IMR-90 (cell line): Measurements from ENCODE around the gene ADGRL3. TPM values are rescaled to one million over a fixed set of nuclear protein-coding genes. Genes with fewer than 3 reads are reported as not detected.

Experiments used
- ATAC-seq: fragments of 200-7000 bp; cut with Tn5 transposase; 2 replicates; pipeline ENCODE4 v1.9.1; 2020; ENCODE audit warnings: low read depth, mild to moderate bottlenecking, moderate library complexity
- BruUV-seq: library from RNA; stranded (reverse); fragments of 400-500 nt; replicated peaks from 2 replicates; lab custom pipeline; 2021; lab: Mats Ljungman, UMichigan
- CTCF ChIA-PET: fragments of 300-600 bp; formaldehyde crosslinking; extraction: SDS; loops from one replicate; lab custom pipeline; 2021; ENCODE audit warnings: antibody characterized with exemption; lab: Yijun Ruan, JAX
- POLR2A ChIA-PET: fragments of 300-600 bp; sonication (Branson Sonifier 250); formaldehyde crosslinking; loops from one replicate; lab custom pipeline; 2022; ENCODE audit warnings: antibody characterized with exemption; ENCODE audit not compliant: unreplicated experiment; lab: Charles Lee
- DNase-seq: peaks from one replicate; pipeline ENCODE4 v3.0.0; 2013
- H2AFZ ChIP-seq: replicated peaks from 2 replicates; pipeline ENCODE3; 2013; ENCODE audit warnings: low read length, mild to moderate bottlenecking; ENCODE audit not compliant: poor library complexity
- H2AK5ac ChIP-seq: 2 replicates; pipeline ENCODE4 v1.6.1; 2013; ENCODE audit warnings: low read depth, low read length, inconsistent platforms
- H2AK9ac ChIP-seq: replicated peaks from 2 replicates; pipeline ENCODE3; 2013; ENCODE audit warnings: mild to moderate bottlenecking, low read depth, low read length, moderate library complexity; ENCODE audit not compliant: poor library complexity
- H2BK120ac ChIP-seq: 2 replicates; pipeline ENCODE4 v1.6.1; 2013; ENCODE audit warnings: low read depth, low read length, inconsistent platforms
- H2BK15ac ChIP-seq: 3 replicates; pipeline ENCODE4 v1.6.1; 2013; ENCODE audit warnings: low read depth, low read length, inconsistent platforms
- H2BK20ac ChIP-seq: 2 replicates; pipeline ENCODE4 v1.6.1; 2013; ENCODE audit warnings: low read depth, mild to moderate bottlenecking, inconsistent platforms, low read length, moderate library complexity
- H2BK5ac ChIP-seq: 2 replicates; pipeline ENCODE4 v1.6.1; 2013; ENCODE audit warnings: mild to moderate bottlenecking, low read depth, low read length, inconsistent platforms; ENCODE audit not compliant: poor library complexity, severe bottlenecking
- H3K14ac ChIP-seq: replicated peaks from 2 replicates; pipeline ENCODE4 v1.6.1; 2013; ENCODE audit warnings: low read depth, low read length, inconsistent platforms
- H3K18ac ChIP-seq: 2 replicates; pipeline ENCODE4 v1.6.1; 2013; ENCODE audit warnings: low read depth, low read length, control low read depth
- H3K23ac ChIP-seq: 2 replicates; pipeline ENCODE4 v1.6.1; 2013; ENCODE audit warnings: low read depth, low read length, inconsistent platforms
- H3K27ac ChIP-seq: 2 replicates; pipeline ENCODE4 v1.5.1; 2013; ENCODE audit warnings: mild to moderate bottlenecking, control low read depth, low read length; ENCODE audit not compliant: insufficient read depth
- H3K27me3 ChIP-seq: 2 replicates; pipeline ENCODE4 v1.6.1; 2013; ENCODE audit warnings: low read length; ENCODE audit not compliant: control insufficient read depth, insufficient read depth
- H3K36me3 ChIP-seq: 2 replicates; pipeline ENCODE4 v1.6.1; 2013; ENCODE audit warnings: low read length, mixed read lengths; ENCODE audit not compliant: control insufficient read depth, insufficient read depth
- H3K4ac ChIP-seq: 2 replicates; pipeline ENCODE4 v1.6.1; 2013; ENCODE audit warnings: low read depth, low read length, inconsistent platforms
- H3K4me1 ChIP-seq: 2 replicates; pipeline ENCODE4 v1.6.1; 2013; ENCODE audit warnings: low read length, mixed read lengths; ENCODE audit not compliant: control insufficient read depth, insufficient read depth
- H3K4me2 ChIP-seq: 2 replicates; pipeline ENCODE4 v1.6.1; 2013; ENCODE audit warnings: low read depth, mild to moderate bottlenecking, control low read depth, low read length, moderate library complexity
- H3K4me3 ChIP-seq: 2 replicates; pipeline ENCODE4 v1.5.1; 2013; ENCODE audit warnings: low read depth, mild to moderate bottlenecking, control low read depth, low read length, moderate library complexity; ENCODE audit not compliant: insufficient read depth
- H3K56ac ChIP-seq: 2 replicates; pipeline ENCODE4 v1.6.1; 2013; ENCODE audit warnings: low read length, inconsistent platforms; ENCODE audit not compliant: insufficient read depth; ENCODE audit errors: extremely low read depth
- H3K79me1 ChIP-seq, 2 experiments: 2 replicates each; pipeline ENCODE4 v1.6.1; 2013; ENCODE audit warnings: low read length in 2 of 2, inconsistent platforms in 1 of 2, low read depth in 1 of 2
- H3K9ac ChIP-seq: 2 replicates; pipeline ENCODE4 v1.6.1; 2013; ENCODE audit warnings: low read depth, low read length, control low read depth
- H3K9me1 ChIP-seq: 2 replicates; pipeline ENCODE4 v1.6.1; 2013; ENCODE audit warnings: low read length, inconsistent platforms; ENCODE audit not compliant: insufficient read depth
- H3K9me3 ChIP-seq: 2 replicates; pipeline ENCODE4 v1.6.1; 2013; ENCODE audit warnings: low read length; ENCODE audit not compliant: control insufficient read depth, insufficient read depth
- H4K20me1 ChIP-seq: 2 replicates; pipeline ENCODE4 v1.6.1; 2013; ENCODE audit warnings: low read length, inconsistent platforms; ENCODE audit not compliant: insufficient read depth
- H4K5ac ChIP-seq: 2 replicates; pipeline ENCODE4 v1.6.1; 2013; ENCODE audit warnings: mild to moderate bottlenecking, low read depth, low read length, control low read depth
- H4K8ac ChIP-seq, 2 experiments: 2 replicates each; pipeline ENCODE4 v1.6.1; 2013; ENCODE audit warnings: low read depth in 2 of 2, low read length in 2 of 2, control low read depth in 1 of 2, inconsistent platforms in 1 of 2
- H4K91ac ChIP-seq: 2 replicates; pipeline ENCODE4 v1.6.1; 2013; ENCODE audit warnings: low read depth, low read length, inconsistent platforms; ENCODE audit not compliant: insufficient read depth
- BHLHE40 ChIP-seq: fragments of 150-350 bp; IDR thresholded peaks from 2 replicates; pipeline ENCODE4 v1.6.1; 2016; ENCODE audit warnings: mild to moderate bottlenecking, low read depth, low read length
- CEBPB ChIP-seq: IDR thresholded peaks from 2 replicates; pipeline ENCODE4 v1.6.1; 2012; ENCODE audit warnings: low read depth, low read length, improper control_type of control experiment
- CHD1 ChIP-seq: IDR thresholded peaks from 2 replicates; pipeline ENCODE4 v1.6.1; 2012; ENCODE audit warnings: low read depth, low read length, improper control_type of control experiment
- FOS ChIP-seq: fragments of 150-350 bp; IDR thresholded peaks from 2 replicates; pipeline ENCODE4 v1.6.1; 2016; ENCODE audit warnings: low read depth, low read length
- MAFK ChIP-seq: IDR thresholded peaks from 2 replicates; pipeline ENCODE4 v1.6.1; 2012; ENCODE audit warnings: low read depth, low read length, improper control_type of control experiment
- MAZ ChIP-seq: IDR thresholded peaks from 2 replicates; pipeline ENCODE4 v1.6.1; 2012; ENCODE audit warnings: low read depth, mild to moderate bottlenecking, low read length, improper control_type of control experiment, moderate library complexity, borderline replicate concordance
- MXI1 ChIP-seq: IDR thresholded peaks from 2 replicates; pipeline ENCODE4 v1.6.1; 2012; ENCODE audit warnings: low read depth, mild to moderate bottlenecking, low read length, moderate library complexity, borderline replicate concordance
- NFE2L2 ChIP-seq: fragments of 150-350 bp; IDR thresholded peaks from 2 replicates; pipeline ENCODE4 v1.6.1; 2016; ENCODE audit warnings: low read depth, mild to moderate bottlenecking, low read length
- POLR2A ChIP-seq: IDR thresholded peaks from 2 replicates; pipeline ENCODE4 v1.6.1; 2012; ENCODE audit warnings: mild to moderate bottlenecking, low read depth, low read length
- RAD21 ChIP-seq: IDR thresholded peaks from 2 replicates; pipeline ENCODE4 v1.6.1; 2012; ENCODE audit warnings: low read length, improper control_type of control experiment
- RCOR1 ChIP-seq: IDR thresholded peaks from 2 replicates; pipeline ENCODE4 v1.6.1; 2012; ENCODE audit warnings: mild to moderate bottlenecking, low read length, improper control_type of control experiment; ENCODE audit not compliant: insufficient replicate concordance
- RFX5 ChIP-seq: IDR thresholded peaks from 2 replicates; pipeline ENCODE4 v1.8.0; 2012; ENCODE audit warnings: low read depth, mild to moderate bottlenecking, low read length, moderate library complexity
- SMC3 ChIP-seq: fragments of 150-350 bp; IDR thresholded peaks from 2 replicates; pipeline ENCODE4 v1.6.1; 2016; ENCODE audit warnings: low read depth, mild to moderate bottlenecking, antibody characterized with exemption, low read length, moderate library complexity
- dilution Hi-C: fragments of 300-500 bp; cut with HindIII; formaldehyde crosslinking; loops from one replicate; pipeline ENCODE4 v1.14.3; 2018; ENCODE audit warnings: low sequenced_read_pairs; ENCODE audit not compliant: unreplicated experiment
- in situ Hi-C: fragments of 300-500 bp; cut with MboI; formaldehyde crosslinking; loops from 3 replicates; pipeline ENCODE4 v1.14.3; 2019; ENCODE audit warnings: low sequenced_read_pairs, inconsistent platforms, mixed read lengths
- intact Hi-C: fragments of 100-400 bp; cut with micrococcal nuclease; formaldehyde crosslinking; loops from 2 replicates; pipeline ENCODE4 v1.10.0; 2022
- polyA plus RNA-seq, 3 experiments: library from polyadenylated mRNA; depleted of rRNA; stranded (reverse); fragments of >200 nt; gene quantifications; 2 replicates each; pipeline ENCODE4 v1.2.3, GENCODE V29; 2012; ENCODE audit warnings: low replicate concordance in 1 of 3
- total RNA-seq: library from RNA; depleted of rRNA; stranded (reverse); fragments of >200 nt; gene quantifications from 2 replicates; pipeline ENCODE4 v1.2.3, GENCODE V29; 2012
- TF ChIP-seq, protein P1 (sequence below): fragments of 150-350 bp; IDR thresholded peaks from 2 replicates; pipeline ENCODE4 v1.6.1; 2016; ENCODE audit warnings: low read depth, mild to moderate bottlenecking, low read length, moderate library complexity, borderline replicate concordance
- TF ChIP-seq, protein P2 (sequence below): conservative IDR thresholded peaks from 2 replicates; pipeline ENCODE4 v1.5.1; 2012; ENCODE audit warnings: mild to moderate bottlenecking, low read depth, low read length, improper control_type of control experiment
- TF ChIP-seq, protein P3 (sequence below): fragments of 150-350 bp; IDR thresholded peaks from 2 replicates; pipeline ENCODE4 v1.6.1; 2017; ENCODE audit warnings: mild to moderate bottlenecking, antibody characterized with exemption, low read length, low read depth

The ADGRL3 gene
- total and polyA plus RNA-seq, 2 of the 4 experiments (the other 2 are of a cell fraction): 0.46 to 2.5 TPM

GRCh38 chr4:62087706-62088105 lies 887.6 kb downstream of the ADGRL3 start:
- in situ Hi-C loops (no loop called here), dilution Hi-C loops (no loop called here), intact Hi-C loops (no loop called here)
- Histone ChIP-seq H3K4me1 (no peaks in the 10 kb centered on the region), H4K8ac (no peak overlapping the region), H2BK20ac (no peak overlapping the region), H3K4ac (no peak overlapping the region), H3K9me1 (no peaks in the 10 kb centered on the region), H2BK120ac (no peak overlapping the region), H3K4me2 (no peak overlapping the region), H2BK15ac (no peak overlapping the region), H2AK5ac (no peak overlapping the region), H3K27me3 (no peaks in the 10 kb centered on the region), H2AK9ac (no peak overlapping the region), H3K27ac (no peak overlapping the region), H3K4me3 (no peak overlapping the region), H3K9me3 (no peaks in the 10 kb centered on the region), H3K23ac (no peak overlapping the region), H3K9ac (no peak overlapping the region), H4K91ac (no peak overlapping the region), H2BK5ac (no peak overlapping the region), H3K56ac (no peak overlapping the region), H3K14ac (no peak overlapping the region), H4K5ac (no peak overlapping the region), H2AFZ (no peak overlapping the region), H3K79me1 (no peaks in the 10 kb centered on the region), H4K20me1 (no peaks in the 10 kb centered on the region), H3K36me3 (no peaks in the 10 kb centered on the region), H3K18ac (no peak overlapping the region)
- DNase-seq (no peak), ATAC-seq (no peak)
- no peak for TF ChIP-seq RCOR1
- TF ChIP-seq, protein P1, sequence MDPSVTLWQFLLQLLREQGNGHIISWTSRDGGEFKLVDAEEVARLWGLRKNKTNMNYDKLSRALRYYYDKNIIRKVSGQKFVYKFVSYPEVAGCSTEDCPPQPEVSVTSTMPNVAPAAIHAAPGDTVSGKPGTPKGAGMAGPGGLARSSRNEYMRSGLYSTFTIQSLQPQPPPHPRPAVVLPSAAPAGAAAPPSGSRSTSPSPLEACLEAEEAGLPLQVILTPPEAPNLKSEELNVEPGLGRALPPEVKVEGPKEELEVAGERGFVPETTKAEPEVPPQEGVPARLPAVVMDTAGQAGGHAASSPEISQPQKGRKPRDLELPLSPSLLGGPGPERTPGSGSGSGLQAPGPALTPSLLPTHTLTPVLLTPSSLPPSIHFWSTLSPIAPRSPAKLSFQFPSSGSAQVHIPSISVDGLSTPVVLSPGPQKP: no peak
- no peak for TF ChIP-seq RAD21
- TF ChIP-seq, protein P2, sequence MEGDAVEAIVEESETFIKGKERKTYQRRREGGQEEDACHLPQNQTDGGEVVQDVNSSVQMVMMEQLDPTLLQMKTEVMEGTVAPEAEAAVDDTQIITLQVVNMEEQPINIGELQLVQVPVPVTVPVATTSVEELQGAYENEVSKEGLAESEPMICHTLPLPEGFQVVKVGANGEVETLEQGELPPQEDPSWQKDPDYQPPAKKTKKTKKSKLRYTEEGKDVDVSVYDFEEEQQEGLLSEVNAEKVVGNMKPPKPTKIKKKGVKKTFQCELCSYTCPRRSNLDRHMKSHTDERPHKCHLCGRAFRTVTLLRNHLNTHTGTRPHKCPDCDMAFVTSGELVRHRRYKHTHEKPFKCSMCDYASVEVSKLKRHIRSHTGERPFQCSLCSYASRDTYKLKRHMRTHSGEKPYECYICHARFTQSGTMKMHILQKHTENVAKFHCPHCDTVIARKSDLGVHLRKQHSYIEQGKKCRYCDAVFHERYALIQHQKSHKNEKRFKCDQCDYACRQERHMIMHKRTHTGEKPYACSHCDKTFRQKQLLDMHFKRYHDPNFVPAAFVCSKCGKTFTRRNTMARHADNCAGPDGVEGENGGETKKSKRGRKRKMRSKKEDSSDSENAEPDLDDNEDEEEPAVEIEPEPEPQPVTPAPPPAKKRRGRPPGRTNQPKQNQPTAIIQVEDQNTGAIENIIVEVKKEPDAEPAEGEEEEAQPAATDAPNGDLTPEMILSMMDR: no peak
- TF ChIP-seq BHLHE40: no peak
- TF ChIP-seq MAZ: no peak
- no peak for TF ChIP-seq POLR2A
- TF ChIP-seq, protein P3, sequence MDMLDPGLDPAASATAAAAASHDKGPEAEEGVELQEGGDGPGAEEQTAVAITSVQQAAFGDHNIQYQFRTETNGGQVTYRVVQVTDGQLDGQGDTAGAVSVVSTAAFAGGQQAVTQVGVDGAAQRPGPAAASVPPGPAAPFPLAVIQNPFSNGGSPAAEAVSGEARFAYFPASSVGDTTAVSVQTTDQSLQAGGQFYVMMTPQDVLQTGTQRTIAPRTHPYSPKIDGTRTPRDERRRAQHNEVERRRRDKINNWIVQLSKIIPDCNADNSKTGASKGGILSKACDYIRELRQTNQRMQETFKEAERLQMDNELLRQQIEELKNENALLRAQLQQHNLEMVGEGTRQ: no peak
- no peak for TF ChIP-seq RFX5
- no peak for TF ChIP-seq CHD1
- TF ChIP-seq FOS: no peak
- no peak for TF ChIP-seq CEBPB
- no peak for TF ChIP-seq MAFK
- TF ChIP-seq NFE2L2: no peak
- TF ChIP-seq MXI1: no peak
- no peak for TF ChIP-seq SMC3
- ChIA-PET CTCF (no interaction called here), POLR2A (no interaction called here)
- BruUV-seq: no TSS peak
